SU-DHL-6 (cell line): ENCODE results near the gene VARS2.
"Not testable (repeated sequence)": the region's sequence is repeated elsewhere in the genome, so short reads cannot be mapped to it uniquely, and the experiment has no call there.

Source experiments
- CTCF ChIP-seq: fragments of 200-600 bp; sonication (generic); IDR thresholded peaks from one replicate; pipeline ENCODE4 v1.5.1; 2017; ENCODE audit warnings: antibody characterized with exemption, mild to moderate bottlenecking, low read length, moderate library complexity; ENCODE audit not compliant: insufficient read depth, poor library complexity, severe bottlenecking
- EZH2phosphoT487 ChIP-seq: fragments of 200-600 bp; sonication (generic), shearing (Covaris generic); conservative IDR thresholded peaks from 2 replicates; pipeline ENCODE4 v1.6.1; 2018; ENCODE audit warnings: mild to moderate bottlenecking, antibody characterized with exemption, low read length, moderate library complexity, mixed read lengths

- TF ChIP-seq CTCF, EZH2phosphoT487: not testable (repeated sequence)
These were observed 6.7 kb upstream of the VARS2 start for GRCh38 chr6:30907290-30907757.
